ENCODE data around the gene ST8SIA2.

Gene ST8SIA2, protein sequence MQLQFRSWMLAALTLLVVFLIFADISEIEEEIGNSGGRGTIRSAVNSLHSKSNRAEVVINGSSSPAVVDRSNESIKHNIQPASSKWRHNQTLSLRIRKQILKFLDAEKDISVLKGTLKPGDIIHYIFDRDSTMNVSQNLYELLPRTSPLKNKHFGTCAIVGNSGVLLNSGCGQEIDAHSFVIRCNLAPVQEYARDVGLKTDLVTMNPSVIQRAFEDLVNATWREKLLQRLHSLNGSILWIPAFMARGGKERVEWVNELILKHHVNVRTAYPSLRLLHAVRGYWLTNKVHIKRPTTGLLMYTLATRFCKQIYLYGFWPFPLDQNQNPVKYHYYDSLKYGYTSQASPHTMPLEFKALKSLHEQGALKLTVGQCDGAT

DNA sequence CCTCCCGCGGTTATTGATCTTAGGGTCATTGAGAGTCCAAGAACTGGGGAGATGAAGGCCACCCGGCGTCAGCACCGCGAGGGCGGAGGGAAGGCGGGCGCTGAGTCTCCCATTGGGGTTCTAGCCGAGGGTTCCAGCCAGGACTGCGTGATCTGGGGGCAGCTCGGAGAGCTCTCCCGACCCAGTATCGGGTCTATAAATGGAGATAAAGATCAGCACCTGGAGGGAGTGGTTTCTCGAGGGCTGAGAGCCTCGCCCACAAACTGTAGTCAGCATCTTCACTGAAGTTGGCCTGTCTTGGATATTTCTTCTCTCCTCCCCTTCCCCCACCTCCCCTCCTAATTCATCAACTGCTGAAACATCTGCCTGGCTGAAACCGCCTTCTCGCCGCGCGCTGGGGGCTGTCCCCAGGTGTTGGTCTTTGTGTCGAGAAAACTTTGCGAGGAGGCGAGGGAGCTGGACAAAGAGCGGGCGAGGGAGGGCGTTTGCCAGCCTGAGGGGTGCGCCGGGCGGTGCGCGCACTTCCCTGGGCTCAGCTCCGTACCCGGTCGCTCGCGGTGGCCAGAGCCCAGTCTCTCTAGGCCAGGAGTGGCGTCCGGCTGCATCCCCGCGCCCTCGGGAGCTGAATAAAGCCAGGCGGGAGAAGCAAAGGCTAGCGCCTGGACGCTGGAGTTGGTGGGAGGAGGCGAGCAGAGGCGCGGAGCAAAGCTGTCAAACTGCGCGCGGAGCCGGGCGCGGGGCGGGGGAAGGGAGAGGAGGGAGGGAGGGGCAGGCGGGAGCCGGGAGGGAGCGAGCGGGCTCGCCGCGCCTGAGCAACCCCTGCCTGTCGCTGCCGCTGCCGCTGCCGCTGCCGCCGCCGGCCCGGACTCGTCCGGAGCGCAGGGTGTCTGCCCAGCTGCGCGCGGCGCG is at the start of gene ST8SIA2:
Gene ST8SIA2 (plus strand): TSS at position 811 of the 909 bp plus-strand sequence. CDS start 184 bp downstream, outside the sequence.
- no peak for DNase-seq

DNA sequence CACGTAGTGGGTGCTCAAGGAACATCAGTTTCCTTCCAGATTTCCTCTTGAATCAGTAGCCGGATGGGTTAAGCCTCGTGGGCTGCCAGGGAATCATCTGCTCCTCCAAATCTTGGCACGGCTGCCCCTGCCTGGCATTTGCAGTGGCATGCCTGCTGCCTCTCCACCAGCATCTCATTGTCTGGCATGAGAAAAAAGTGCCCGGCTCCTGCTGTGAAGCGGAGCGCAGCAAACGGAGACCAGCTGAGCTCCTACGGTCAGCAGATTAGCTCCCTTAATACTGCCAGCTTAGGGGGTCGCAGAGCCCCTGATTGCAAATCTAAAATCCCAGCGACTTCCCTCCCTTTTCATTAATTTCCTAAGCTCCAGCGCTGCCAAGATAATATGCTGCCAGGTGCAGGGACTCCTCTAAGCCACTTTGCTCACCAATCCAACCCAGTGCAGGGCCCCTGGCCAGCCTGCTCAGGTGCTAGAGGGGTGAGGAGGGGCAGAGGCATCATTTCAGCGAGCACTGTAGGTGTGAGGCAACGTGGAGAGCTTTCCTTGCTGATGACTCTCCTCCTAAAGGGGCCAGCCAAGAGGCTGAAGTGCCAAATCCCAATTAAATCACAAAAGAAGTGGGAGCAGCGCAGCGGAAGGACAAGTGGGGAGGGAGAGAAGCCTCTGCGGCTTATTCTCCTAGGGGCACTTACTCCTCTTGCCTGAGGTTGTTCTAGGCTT is 49.6 kb upstream of the ST8SIA2 start:
- no peak for DNase-seq

DNA sequence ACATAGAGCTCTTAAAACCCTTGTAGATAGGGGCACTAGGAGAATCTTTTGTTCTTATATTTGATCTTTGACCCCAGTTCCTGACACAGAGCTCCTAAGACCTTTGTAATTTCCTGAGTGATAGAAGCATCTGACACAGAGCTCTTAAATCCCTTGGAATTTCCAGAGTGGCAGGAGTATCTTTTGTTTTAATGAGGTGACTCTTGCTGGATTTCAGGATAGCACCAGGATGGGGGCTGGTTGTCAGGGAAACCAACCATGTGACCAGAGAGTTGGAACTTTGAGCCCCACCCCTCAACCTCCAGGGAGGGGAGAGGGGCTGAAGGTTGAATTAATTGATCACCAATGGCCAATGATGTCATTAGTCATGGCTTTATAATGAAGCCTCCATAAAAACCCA is 47.6 kb upstream of the ST8SIA2 start:
- no peak for DNase-seq

DNA sequence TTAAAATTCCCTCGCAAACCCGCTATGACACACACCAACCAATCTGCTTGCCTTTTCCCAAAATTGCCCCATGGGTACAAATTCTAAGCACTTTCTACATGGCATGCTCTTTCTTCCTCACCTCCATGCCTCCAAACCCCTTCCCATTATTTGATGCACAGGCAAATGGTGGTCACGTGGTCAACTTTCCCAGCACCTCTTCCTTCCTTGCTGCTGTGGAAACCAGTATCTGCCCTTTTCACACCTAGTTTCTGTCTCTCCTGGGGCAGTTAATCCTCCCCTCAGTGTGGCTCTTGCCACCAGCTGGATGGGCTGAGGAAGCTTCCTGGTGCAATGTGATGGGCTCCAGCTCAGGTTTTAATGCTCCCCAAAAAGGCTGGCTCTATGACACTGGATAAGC is 38.4 kb upstream of the ST8SIA2 start:
- DNase-seq, result no peak

DNA sequence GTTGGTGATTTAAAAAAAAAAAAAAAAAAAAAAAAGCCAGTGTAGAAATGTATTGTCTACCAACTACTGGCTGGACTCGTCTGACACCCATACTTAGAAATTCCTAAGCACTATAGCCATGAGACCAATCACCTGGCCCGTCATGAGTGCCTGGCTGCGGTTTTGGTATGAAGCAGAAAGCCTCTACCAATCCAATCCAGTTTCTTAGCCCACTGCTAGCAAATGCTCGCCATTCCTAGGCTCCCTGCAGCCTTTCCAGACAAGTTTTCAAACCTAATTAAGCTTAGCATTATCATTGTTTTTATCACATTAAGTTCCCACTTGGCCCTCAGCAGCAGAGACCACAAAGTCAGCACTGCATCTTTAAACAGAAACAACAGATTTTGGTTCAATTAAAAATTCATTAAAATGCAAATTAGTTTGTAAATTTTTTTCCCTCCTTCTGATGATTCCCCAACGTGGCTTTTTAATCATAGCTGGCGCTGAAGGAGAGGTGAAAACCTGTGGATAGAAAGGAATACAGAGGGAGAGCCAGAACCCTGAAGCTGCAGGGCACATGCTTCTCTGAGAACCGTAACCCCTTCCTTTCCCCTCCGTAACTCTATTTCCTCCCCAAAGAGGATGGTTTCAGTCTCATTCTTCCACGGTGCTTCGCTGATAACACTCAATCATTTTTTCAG is 32.2 kb upstream of the ST8SIA2 start:
- no peak for DNase-seq

DNA sequence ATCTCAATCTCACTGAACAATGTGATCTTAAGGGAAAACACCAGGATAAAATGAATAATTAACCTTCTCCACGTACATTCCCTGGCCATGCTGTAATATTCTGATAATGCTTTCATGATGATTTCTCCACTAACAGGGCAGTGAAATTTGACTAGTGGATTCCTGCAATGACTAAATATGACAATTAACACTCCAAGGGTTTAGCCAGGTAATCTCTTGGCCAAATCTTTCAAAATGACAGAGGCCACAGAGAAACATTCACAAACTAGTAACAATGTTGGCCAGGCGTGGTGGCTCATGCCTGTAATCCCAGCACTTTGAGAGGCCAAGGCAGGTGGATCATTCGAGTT is 31.7 kb upstream of the ST8SIA2 start:
- DNase-seq, result no peak

DNA sequence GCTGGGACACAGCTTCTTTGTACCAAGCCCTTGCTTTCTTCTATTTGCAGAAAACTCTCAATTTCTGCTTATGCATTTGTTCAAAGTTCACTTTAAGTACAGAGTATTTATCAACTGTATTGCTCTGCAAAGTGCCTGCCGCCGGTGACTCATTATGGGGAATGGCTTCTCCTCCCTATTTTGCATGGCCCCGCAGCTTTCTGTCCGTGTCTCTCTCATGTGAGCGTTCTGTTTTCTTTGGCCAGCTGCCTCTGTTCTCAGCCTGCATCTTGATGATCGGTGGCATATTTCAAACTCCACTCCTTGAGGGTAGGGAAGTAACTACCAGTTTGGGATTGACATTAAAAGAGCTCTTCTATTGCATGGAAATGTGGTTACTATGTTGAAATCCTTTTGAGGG is 28.6 kb upstream of the ST8SIA2 start:
- no peak for DNase-seq

DNA sequence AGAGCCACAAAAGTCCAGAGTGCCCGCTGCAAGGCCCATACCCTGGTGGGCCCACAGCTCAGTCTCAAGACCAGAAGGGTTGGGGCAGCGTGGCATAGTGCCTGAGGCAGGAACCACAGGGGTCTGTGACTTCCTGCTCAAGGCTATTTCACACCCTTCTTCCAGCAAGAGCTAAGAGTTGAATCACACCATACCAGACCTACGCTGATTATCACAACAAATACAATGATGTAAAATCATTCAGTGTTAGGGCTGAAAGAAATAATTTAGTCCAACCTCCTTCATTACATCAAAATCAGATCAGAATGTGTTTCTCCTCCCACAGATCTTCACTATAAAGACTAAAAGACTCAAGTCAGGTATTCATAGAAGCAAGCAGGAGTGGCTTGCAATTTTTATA is 27.8 kb upstream of the ST8SIA2 start:
- DNase-seq, result no peak

DNA sequence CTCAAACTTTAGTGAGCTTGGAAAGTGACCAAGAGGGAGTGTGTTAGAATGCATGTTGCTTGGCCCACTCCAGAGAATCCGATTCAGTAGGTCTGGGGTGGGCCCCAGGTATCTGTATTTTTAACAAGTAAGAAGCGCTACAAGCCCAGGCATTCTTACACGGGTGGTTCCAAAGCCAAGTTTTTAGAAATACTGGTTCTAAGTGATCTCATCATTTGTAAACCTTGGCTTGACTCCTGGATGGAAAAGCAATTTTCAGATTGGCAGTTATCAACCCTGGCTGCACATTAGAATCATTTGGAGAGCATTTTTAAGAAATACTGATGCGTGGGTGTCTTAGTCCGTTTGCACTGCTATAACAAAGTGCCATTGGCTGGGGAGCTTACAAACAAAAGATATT is 27.3 kb upstream of the ST8SIA2 start:
- DNase-seq, result no peak

DNA sequence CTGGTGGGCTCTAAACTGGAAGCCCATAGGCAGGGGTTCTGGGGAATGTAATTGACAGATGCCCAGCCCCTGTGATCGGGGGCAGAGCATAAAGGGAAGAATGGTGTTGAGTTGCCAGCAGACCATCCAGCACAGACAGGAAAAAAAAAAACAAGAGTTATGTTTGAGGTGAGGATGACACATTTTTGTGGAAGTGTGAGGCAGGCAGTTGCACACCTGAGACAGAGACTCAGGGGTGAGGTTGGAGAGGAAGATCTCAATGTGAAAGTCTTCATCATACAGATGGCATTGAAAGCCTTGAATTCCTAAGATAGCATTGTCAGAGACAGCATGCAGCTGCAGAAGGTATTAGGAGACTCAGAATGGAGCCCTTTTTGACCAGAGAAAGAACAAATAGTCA is 18.6 kb upstream of the ST8SIA2 start:
- DNase-seq, result no peak

DNA sequence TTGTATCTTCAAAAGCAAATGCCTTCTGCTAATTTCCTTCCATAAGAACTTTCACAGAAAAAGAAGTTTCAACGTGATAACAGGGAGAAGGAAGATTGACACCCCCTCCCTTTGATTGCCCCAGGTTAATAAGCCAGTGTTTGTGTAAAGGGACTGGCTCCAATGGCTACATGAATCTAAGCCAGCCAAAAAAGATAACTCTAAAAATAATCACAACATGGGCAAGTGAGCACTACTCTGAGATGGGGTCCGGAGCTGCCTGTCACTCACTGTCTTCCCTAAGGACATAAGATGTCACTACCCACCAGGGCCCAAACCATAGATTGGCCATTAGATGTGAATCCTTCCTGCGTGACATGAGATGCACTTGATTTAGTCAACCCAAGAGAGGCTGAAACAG is 17.6 kb upstream of the ST8SIA2 start:
- no peak for DNase-seq

DNA sequence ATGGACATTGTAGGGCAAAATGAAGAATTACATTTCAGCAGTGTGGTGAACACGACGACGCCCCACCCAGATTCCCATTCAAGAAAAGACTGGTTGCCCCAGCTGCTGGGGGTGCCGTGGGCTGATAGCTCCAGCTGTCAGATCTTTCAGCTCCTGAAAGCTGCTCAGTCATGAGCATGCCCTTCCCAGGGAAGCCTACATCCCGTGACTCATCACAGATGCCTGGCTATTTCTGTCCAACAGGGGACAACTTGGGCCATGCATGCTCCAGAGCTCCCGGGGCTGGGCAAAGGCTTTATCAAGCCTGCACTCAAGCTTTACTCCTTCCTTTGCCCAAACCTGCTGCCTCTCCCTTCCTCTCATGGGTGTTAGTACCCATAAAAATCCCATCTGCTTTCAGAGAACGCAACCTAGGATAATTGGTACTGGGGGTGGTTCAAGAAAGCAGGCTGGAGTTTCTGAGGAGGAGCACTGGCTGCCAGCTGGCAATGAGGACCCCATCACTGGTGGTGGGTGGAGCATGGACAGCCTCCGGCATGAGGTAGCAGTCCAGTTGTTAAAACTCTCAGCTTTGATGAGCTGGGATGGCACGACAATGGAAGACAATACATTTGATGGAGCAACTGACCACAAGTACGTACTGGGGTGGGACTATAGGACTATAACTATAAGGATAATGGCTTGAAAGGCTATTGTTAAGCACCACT is 16.4 kb upstream of the ST8SIA2 start:
- DNase-seq, result no peak

DNA sequence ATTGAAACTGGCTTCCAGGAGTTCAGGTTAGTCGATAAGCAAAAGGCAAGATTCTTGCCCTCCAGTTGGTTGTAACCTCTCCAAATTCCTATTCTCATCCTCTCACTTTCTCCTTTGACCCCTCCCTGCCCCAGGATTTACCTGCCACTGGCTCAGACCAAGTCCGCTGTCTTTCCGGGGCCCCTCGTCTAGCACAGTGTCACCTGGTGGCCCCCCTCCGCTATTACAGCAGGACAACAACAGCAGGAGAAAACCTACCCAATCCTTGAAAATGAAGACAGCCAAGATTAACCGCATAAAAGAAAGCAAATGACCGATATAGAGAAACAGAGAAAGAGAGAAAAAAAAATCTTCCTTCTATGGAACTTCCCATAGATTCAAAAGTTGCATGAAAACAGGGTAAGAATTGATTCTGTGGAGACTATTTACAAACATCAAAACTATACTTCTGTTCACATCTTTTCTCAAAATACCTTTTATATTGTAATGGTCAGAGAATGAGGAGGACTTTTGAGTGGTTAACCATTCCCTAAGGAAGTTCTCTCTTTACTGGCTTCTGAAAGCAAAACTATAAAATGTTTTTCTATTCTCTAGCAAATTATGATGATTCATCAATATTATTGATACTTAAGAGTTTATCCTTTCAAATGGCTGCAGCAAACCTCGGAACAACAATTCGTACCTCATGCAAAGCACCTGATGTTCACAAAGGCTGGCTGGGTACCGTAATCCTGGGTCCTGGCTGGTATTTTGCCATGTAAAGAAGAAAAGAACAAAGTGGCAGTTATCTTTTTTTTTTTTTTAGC is 10.0 kb upstream of the ST8SIA2 start:
- DNase-seq, result no peak

DNA sequence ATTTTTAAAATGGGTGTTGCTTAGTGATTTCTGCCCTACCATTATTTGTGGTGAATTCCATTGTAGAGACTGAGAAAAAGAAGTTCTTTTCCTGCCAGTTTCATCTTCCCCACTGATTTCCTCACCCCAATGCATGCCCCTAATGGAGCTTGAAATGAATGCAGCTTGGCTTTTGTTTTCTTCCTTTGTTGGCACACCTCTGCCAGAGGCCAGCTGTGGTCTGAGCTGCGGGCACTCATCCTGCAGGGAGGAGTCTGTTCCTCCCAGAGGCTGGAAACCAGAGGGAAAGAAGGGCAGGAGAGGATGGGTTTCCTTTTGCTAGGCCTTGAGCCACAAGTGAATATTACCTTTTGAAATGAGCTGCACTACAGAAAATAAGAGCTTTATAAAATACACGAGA is 9.3 kb upstream of the ST8SIA2 start:
- no peak for DNase-seq

DNA sequence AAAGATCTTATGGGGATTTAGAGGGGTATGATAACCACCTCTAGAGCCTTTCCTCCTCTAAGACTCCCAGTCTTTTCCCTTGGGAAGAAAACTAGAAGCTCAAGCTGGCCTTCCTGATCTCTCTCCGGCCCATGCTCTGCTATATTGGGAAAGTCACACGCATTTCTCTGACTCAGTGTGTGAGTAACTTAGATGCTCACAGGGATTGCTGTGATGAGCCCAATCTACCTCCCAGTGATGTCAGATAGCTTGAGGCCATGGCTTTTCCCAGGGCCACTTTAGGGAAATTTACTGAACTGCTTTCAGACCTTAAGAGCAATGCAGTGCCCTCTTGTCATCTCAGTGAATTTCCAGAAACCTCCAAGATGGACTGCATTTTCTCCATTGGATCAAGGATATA is 8.6 kb upstream of the ST8SIA2 start:
- no peak for DNase-seq

DNA sequence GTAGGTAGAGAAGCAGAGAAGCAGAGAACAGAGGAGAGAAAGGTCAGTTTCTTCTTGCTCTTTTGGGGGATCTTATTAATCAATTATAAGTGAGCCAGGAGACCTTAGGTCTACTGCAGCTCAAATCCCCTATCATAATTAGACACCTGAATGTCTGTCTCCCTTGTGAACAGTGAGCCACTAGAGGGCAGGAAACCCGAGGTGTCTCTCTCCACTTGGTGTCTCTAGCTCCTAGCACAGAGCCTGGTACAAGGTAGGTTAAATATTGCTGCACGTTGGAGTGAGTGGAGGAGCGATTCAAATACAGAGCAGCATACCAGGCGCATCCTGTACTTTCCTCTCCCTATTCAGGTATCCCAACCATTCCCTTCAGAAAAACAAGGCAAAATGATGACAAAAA is 2.0 kb upstream of the ST8SIA2 start:
- DNase-seq, result no peak

DNA sequence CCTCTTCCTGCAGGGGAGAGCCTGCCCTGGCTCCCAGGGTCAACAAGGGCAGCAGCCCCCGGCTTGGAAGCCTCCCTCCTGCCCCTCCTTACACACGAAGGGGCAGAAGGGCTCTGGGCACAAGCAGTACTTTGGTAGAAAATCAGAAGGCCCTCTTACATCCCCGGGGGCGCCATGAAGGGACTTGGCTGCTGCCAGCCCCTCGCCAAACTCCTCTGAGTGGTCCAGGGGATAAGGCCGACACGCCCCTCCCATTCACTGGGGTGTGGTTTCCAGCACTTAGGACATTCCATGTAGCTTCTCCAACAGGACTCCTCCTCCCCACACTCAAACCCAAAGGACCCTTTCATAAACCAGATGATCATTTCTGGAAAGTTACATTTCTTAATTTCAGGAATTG is 1.2 kb upstream of the ST8SIA2 start:
- DNase-seq, result no peak

DNA sequence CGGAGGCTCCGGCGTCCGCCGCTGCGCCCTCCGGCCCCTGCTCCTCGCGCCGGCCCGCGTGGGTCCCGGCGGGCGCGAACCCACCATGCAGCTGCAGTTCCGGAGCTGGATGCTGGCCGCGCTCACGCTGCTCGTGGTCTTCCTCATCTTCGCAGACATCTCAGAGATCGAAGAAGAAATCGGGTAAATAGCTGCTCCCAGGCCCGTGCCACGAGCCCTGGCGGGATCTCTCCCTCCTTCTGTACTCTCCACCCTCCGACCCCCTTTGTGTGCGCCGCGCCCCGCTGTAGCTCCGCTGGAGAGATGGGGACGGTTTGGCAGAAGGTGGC is 263 bp downstream of the ST8SIA2 start:
- no peak for DNase-seq

DNA sequence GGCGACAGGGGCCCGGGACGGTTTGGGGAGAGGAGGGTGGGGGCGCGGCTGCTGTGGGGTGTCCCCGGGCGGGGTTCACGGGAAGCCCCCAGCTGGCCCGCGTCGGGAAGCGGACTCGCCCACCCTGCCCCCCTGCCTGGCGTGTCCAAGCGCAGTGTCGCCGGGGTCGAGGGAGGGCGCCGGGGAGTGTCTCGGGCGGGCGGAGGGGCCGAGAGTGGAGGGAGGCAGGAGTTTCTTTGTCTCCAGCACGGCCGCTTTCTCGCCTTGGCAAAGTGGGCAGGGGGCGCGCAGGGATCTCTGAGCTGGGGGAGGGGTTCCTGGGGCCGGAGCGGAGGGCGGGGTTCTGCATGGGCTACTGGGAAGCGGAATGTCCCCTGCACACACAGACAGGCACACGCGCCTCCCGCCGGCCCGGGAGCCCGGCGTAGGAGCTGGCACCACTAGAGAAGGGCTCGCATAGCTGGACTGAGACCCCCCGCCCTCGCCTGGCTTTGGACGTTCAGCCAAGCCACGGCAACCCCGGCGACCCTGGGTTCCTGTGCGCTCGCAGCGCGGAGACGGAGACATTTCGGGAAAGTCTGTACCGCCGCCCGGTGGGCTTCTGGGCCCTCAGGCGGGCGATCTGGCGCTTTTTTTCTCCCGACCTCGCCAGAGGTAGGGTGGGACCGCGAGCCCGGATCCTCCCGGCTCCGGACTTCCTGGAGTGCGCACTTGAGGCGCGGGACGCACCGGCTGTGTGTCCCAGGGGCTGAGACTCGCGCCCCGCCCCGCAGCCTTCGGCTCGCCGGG is 822 bp downstream of the ST8SIA2 start:
- DNase-seq, result no peak

DNA sequence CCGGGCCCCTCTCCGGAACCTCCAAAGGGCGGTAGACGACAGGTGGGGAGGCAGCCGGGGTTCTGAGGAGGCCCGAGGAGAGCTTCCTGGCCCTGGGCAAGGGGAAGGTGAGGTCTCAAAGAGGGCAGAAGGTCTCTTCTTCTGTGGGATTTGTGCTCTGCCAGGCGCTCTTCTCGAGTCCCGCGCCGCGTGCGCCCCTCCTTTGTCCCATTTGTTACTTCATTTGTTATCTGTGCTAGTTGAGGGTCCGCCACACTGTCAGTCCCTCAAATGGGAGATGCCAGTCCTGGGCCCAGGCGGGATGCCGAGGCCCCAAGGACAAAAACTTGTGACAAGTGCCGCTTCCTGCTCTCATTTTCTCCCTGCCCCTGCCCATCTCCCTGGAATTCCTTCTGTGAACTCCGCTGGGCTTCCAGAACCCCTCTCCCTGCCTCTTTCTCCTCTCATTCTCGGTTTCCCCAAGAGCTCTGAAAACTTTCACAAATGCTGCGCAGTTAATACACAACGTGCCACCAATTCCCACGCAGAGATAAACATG is 1.5 kb downstream of the ST8SIA2 start:
- no peak for DNase-seq

Measured in inflammatory macrophage treated with lipopolysaccharide for 1 hour (primary cell).